Activated naive CD4-positive, alpha-beta T cell treated with anti-CD3 and anti-CD28 coated beads, Interleukin-2, amount 10 ng/mL, durations not matched to agents 7 days and 5 days (primary cell): ENCODE results near the gene RNF212B.
"Not testable (repeated sequence)": the region's sequence is repeated elsewhere in the genome, so short reads cannot be mapped to it uniquely, and the experiment has no call there.

Experiments
- CTCF ChIA-PET: fragments of 350-600 bp; sonication (Branson Sonifier 250); formaldehyde crosslinking; loops from one replicate; lab custom pipeline; 2021; ENCODE audit warnings: antibody characterized with exemption; lab: Charles Lee
- DNase-seq: peaks from one replicate; pipeline ENCODE4 v3.0.0-alpha.2; 2020
- H3K27ac Mint-ChIP-seq: one replicate; pipeline ENCODE4 v1.8.0; 2021; ENCODE audit warnings: mild to moderate bottlenecking, moderate library complexity, mixed read lengths
- H3K27me3 Mint-ChIP-seq: one replicate; pipeline ENCODE4 v1.8.0; 2021; ENCODE audit warnings: mild to moderate bottlenecking, mixed read lengths
- H3K36me3 Mint-ChIP-seq: one replicate; pipeline ENCODE4 v1.8.0; 2021; ENCODE audit warnings: mixed read lengths
- H3K4me1 Mint-ChIP-seq: one replicate; pipeline ENCODE4 v1.8.0; 2021; ENCODE audit warnings: mixed read lengths
- H3K4me3 Mint-ChIP-seq: one replicate; pipeline ENCODE4 v1.8.0; 2021; ENCODE audit warnings: mild to moderate bottlenecking, moderate library complexity, mixed read lengths
- H3K9me3 Mint-ChIP-seq: one replicate; pipeline ENCODE4 v1.8.0; 2021; ENCODE audit warnings: mixed read lengths

RNF212B gene

GRCh38 chr14:23259426-23259825, 21.7 kb downstream of the RNF212B start:
- Mint-ChIP-seq H3K9me3 (no peaks in the 10 kb centered on the region), H3K27me3 (peaks cover 30% of the 10 kb centered on the region), H3K4me3 (no peak overlapping the region), H3K27ac (no peak overlapping the region), H3K4me1 (no peaks in the 10 kb centered on the region), H3K36me3 (no peaks in the 10 kb centered on the region)
- CTCF ChIA-PET = interaction anchor here (1.4 kb wide), 1 partner anchor 138 kb away, joined by 5 read pairs; no protein-coding TSS in a partner anchor
- no peak for DNase-seq

- H3K27me3 Mint-ChIP-seq = peaks cover 30% of the 10 kb centered on the region
- CTCF ChIA-PET, H3K4me1 Mint-ChIP-seq, H3K9me3 Mint-ChIP-seq, H3K27ac Mint-ChIP-seq, DNase-seq, H3K4me3 Mint-ChIP-seq, H3K36me3 Mint-ChIP-seq: not testable (repeated sequence)
Observed at GRCh38 chr14:23260849-23261248, 23.1 kb downstream of the RNF212B start.

DNA sequence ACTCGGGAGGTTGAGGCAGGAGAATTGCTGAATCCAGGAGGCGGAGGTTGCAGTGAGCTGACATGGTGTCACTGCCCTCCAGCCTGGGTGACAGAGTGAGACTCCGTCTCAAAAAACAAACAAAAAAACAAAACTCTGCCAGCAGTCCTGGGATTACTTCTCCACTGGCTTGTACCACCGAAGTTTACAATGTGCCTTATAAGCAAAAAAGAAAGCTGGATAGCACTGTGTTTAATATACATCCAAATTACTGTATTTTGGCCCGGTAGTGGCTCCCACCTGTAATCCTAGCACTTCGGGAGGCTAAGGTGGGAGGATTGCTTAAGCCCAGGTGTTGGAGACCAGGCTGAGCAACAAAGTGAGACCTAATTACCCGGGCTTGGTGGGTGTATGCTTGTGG, 31.5 kb downstream of the RNF212B start:
- Mint-ChIP-seq H3K4me3 (no peak overlapping the region), H3K4me1 (no peaks in the 10 kb centered on the region), H3K27me3 (no peaks in the 10 kb centered on the region), H3K9me3 (no peaks in the 10 kb centered on the region), H3K36me3 (no peaks in the 10 kb centered on the region), H3K27ac (no peak overlapping the region)
- CTCF ChIA-PET = interaction anchor here (1.2 to 2.0 kb wide), 3 partner anchors 31 to 290 kb away, joined by 3 to 6 read pairs (median 3); no protein-coding TSS in a partner anchor
- no peak for DNase-seq

DNA sequence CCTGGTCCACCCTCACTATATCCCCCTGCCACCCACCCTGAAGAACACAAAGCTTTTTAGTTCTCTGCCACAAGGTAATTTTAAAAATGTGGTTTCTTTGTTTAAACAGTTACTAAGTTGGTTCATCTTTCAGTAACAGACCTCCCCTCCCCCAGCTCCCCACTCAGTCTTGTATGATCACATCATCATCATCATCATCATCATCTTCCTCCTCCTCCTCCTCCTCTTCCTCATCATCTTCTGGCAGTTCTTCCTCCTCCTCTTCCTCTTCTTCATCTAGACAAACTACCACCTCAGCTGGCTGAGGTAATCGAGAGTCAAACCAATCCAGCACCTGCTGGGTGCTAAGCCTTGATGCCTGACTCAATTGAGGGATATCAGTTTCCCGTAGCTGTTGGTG, 37.7 kb downstream of the RNF212B start:
- CTCF ChIA-PET = interaction anchor here (0.6 kb wide), 1 partner anchor 25 kb away, joined by 3 read pairs; no protein-coding TSS in a partner anchor
- H3K9me3 Mint-ChIP-seq = no peaks in the 10 kb centered on the region
- no peak for DNase-seq
- no peak overlapping the region for H3K4me3 Mint-ChIP-seq
- H3K27me3 Mint-ChIP-seq = no peaks in the 10 kb centered on the region
- H3K4me1 Mint-ChIP-seq = no peaks in the 10 kb centered on the region
- H3K36me3 Mint-ChIP-seq = peaks cover 3% of the 10 kb centered on the region
- H3K27ac Mint-ChIP-seq = no peak overlapping the region

GRCh38 chr14:23277189-23277588, 39.5 kb downstream of the RNF212B start:
- Mint-ChIP-seq H3K4me3 (no peak overlapping the region), H3K4me1 (no peaks in the 10 kb centered on the region), H3K9me3 (no peaks in the 10 kb centered on the region), H3K27me3 (no peaks in the 10 kb centered on the region), H3K36me3 (peaks cover 3% of the 10 kb centered on the region), H3K27ac (no peak overlapping the region)
- CTCF ChIA-PET = interaction anchor here (0.6 to 1.5 kb wide), 5 partner anchors 19 to 242 kb away, joined by 3 to 4 read pairs (median 3); partner anchors contain the start of gene PSMB5
- DNase-seq = no peak

GRCh38 chr14:23277928-23278327, 40.2 kb downstream of the RNF212B start:
- H3K4me3 Mint-ChIP-seq, H3K36me3 Mint-ChIP-seq, H3K27ac Mint-ChIP-seq, H3K9me3 Mint-ChIP-seq, H3K4me1 Mint-ChIP-seq, H3K27me3 Mint-ChIP-seq, DNase-seq: not testable (repeated sequence)
- CTCF ChIA-PET = interaction anchor here (1.3 kb wide), 1 partner anchor 18 kb away, joined by 3 read pairs; no protein-coding TSS in a partner anchor

- Mint-ChIP-seq H3K9me3 (no peaks in the 10 kb centered on the region), H3K27me3 (no peaks in the 10 kb centered on the region), H3K36me3 (peaks cover 5% of the 10 kb centered on the region), H3K4me3 (no peak overlapping the region), H3K4me1 (peaks cover 20% of the 10 kb centered on the region), H3K27ac (peak overlapping the region; percentile 3)
- DNase-seq = no peak
- CTCF ChIA-PET = interaction anchor here (1.5 kb wide), 1 partner anchor 14 kb away, joined by 3 read pairs; no protein-coding TSS in a partner anchor
Observed at GRCh38 chr14:23281247-23281646, 43.5 kb downstream of the RNF212B start.

- Mint-ChIP-seq H3K4me1 (peaks cover 30% of the 10 kb centered on the region), H3K36me3 (peaks cover 3% of the 10 kb centered on the region), H3K4me3 (peak overlapping the region; percentile 98), H3K27ac (peak overlapping the region; percentile 92), H3K9me3 (no peaks in the 10 kb centered on the region), H3K27me3 (peaks cover 6% of the 10 kb centered on the region)
- DNase-seq = peak; percentile 37
- CTCF ChIA-PET = interaction anchor here (0.6 to 2.5 kb wide), 4 partner anchors 10 to 207 kb away, joined by 3 to 13 read pairs (median 4); no protein-coding TSS in a partner anchor
Observed at GRCh38 chr14:23284654-23285529, 47.2 kb downstream of the RNF212B start.

- CTCF ChIA-PET = interaction anchor here (1.3 to 2.5 kb wide), 7 partner anchors 9 to 274 kb away, joined by 4 to 16 read pairs (median 5); partner anchors contain the start of genes PABPN1 and PPP1R3E
- Mint-ChIP-seq H3K27me3 (peaks cover 6% of the 10 kb centered on the region), H3K4me3 (peak overlapping the region; percentile 98), H3K27ac (peak overlapping the region; percentile 92), H3K36me3 (peaks cover 5% of the 10 kb centered on the region), H3K4me1 (peaks cover 30% of the 10 kb centered on the region), H3K9me3 (no peaks in the 10 kb centered on the region)
- DNase-seq = no peak
Observed at GRCh38 chr14:23285530-23286019, 47.8 kb downstream of the RNF212B start.

DNA sequence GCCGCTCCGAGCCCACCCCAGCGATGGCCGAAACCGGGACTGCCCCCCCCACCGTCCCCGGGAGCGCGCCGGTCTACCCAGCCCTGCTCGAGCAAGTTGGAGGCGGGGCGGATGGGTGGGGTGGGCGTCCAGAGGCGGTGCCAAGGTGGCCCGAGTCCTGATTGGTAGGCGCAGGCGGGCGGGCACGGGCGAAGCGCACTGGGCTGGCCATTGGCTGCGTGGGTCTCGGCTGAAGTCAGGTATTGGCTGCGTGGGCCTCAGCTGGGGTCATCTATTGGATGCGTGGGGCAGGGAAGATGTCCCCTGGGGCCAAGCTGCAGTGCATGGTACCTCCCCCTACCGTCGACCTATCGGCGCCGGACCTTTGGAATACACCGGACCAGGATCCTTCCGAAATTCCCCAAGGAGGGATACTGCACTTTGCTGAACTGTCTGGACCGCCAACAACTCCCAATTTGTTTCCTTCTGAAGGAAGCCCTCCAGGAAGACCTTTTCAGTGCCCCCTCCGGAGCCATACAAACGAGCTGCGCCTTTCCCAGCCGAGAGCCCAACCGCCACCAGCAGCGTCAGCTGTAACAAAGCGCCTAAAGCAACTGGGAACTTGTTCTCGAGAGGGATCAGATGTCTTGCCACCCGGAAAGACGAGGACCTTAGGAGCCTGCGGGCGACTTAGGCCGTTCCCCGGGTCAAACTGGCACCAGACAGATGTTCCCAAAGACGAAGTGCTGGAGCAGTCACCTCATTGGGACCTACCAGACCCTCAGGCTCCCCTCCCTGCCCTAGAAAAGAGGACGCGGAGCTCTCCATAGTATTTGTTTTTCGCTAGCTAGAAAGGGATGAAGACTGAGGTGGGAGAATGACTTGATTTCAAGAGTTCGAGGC, 48.5 kb downstream of the RNF212B start, which contains the start of gene HOMEZ:
Gene HOMEZ, minus strand, starts transcription at position 113 of the 882 bp plus-strand sequence. CDS start 180 bp downstream, outside the sequence.
- peaks cover 6% of the 10 kb centered on the region for H3K27me3 Mint-ChIP-seq
- DNase-seq = peak; percentile 99
- peaks cover 30% of the 10 kb centered on the region for H3K4me1 Mint-ChIP-seq
- CTCF ChIA-PET = interaction anchor here (1.0 to 2.5 kb wide), 9 partner anchors 9 to 274 kb away, joined by 4 to 16 read pairs (median 4); partner anchors contain the start of genes PABPN1 and PPP1R3E
- H3K9me3 Mint-ChIP-seq = no peaks in the 10 kb centered on the region
- H3K4me3 Mint-ChIP-seq = peak within 1 kb of the TSS; percentile 98
- H3K27ac Mint-ChIP-seq = peak within 1 kb of the TSS; percentile 94
- peaks cover 5% of the 10 kb centered on the region for H3K36me3 Mint-ChIP-seq

- H3K27ac Mint-ChIP-seq = peak overlapping the region; percentile 94
- H3K36me3 Mint-ChIP-seq = peaks cover 5% of the 10 kb centered on the region
- CTCF ChIA-PET = interaction anchor here (1.0 to 2.5 kb wide), 9 partner anchors 8 to 273 kb away, joined by 4 to 16 read pairs (median 4); partner anchors contain the start of genes PABPN1 and PPP1R3E
- H3K4me3 Mint-ChIP-seq = peak overlapping the region; percentile 98
- H3K27me3 Mint-ChIP-seq = peaks cover 6% of the 10 kb centered on the region
- no peak for DNase-seq
- peaks cover 30% of the 10 kb centered on the region for H3K4me1 Mint-ChIP-seq
- no peaks in the 10 kb centered on the region for H3K9me3 Mint-ChIP-seq
Observed at GRCh38 chr14:23286902-23287479, 49.3 kb downstream of the RNF212B start.

- Mint-ChIP-seq H3K4me3 (no peak overlapping the region), H3K27me3 (peaks cover 5% of the 10 kb centered on the region), H3K27ac (peak overlapping the region; percentile 79), H3K9me3 (no peaks in the 10 kb centered on the region), H3K4me1 (peaks cover 27% of the 10 kb centered on the region), H3K36me3 (peaks cover 21% of the 10 kb centered on the region)
- CTCF ChIA-PET = interaction anchor here (0.6 to 2.7 kb wide), 10 partner anchors 9 to 1463 kb away, joined by 3 to 13 read pairs (median 4); partner anchors contain the start of gene HOMEZ
- peak; percentile 65 for DNase-seq
Observed at GRCh38 chr14:23294734-23295561, 57.2 kb downstream of the RNF212B start.
